NB4 (cell line): ENCODE data around the gene TEX44.

ENCODE experiments used
- CTCF ChIP-seq: IDR thresholded peaks from one replicate; pipeline ENCODE4 v1.5.1; 2012; ENCODE audit warnings: low read depth, low read length
- POLR2A ChIP-seq: IDR thresholded peaks from 2 replicates; pipeline ENCODE4 v1.6.1; 2011; ENCODE audit warnings: mild to moderate bottlenecking; ENCODE audit not compliant: insufficient read length; ENCODE audit errors: extremely low read depth
- TF ChIP-seq, protein P1 (sequence below): IDR thresholded peaks from 2 replicates; pipeline ENCODE4 v1.6.1; 2011; ENCODE audit warnings: low read depth, low read length

GRCh38 chr2:231604685-231605606 is 12.3 kb downstream of the TEX44 start:
- no peak for TF ChIP-seq POLR2A
- TF ChIP-seq CTCF, result no peak
- TF ChIP-seq, protein P1, sequence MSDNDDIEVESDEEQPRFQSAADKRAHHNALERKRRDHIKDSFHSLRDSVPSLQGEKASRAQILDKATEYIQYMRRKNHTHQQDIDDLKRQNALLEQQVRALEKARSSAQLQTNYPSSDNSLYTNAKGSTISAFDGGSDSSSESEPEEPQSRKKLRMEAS, result no peak
